ACC112 (cell line): ENCODE data around the gene SMURF2.

Experiments used
- H2AFZ ChIP-seq: fragments of 200-600 bp; sonication (generic); one replicate; pipeline ENCODE4 v1.6.0; 2017; ENCODE audit warnings: antibody characterized with exemption, low read length; ENCODE audit not compliant: unreplicated experiment
- H3K27ac ChIP-seq: fragments of 200-600 bp; sonication (generic); 2 replicates; pipeline ENCODE4 v1.5.1; 2014; ENCODE audit warnings: low read depth, mild to moderate bottlenecking, antibody characterized with exemption, low read length, moderate library complexity
- H3K27me3 ChIP-seq: fragments of 200-600 bp; sonication (generic); 2 replicates; pipeline ENCODE4 v1.6.1; 2014; ENCODE audit warnings: mild to moderate bottlenecking, antibody characterized with exemption, low read length, moderate library complexity, mixed read lengths; ENCODE audit not compliant: insufficient read depth
- H3K36me3 ChIP-seq: fragments of 200-600 bp; sonication (generic); 2 replicates; pipeline ENCODE4 v1.6.1; 2016; ENCODE audit warnings: mild to moderate bottlenecking, antibody characterized with exemption, low read length, moderate library complexity, mixed read lengths; ENCODE audit not compliant: insufficient read depth
- H3K4me1 ChIP-seq: fragments of 200-600 bp; sonication (generic); one replicate; pipeline ENCODE4 v1.6.1; 2016; ENCODE audit warnings: low read length, mixed read lengths; ENCODE audit not compliant: insufficient read depth, unreplicated experiment, control insufficient read depth
- H3K4me3 ChIP-seq: fragments of 200-600 bp; sonication (generic); 2 replicates; pipeline ENCODE4 v1.5.1; 2014; ENCODE audit warnings: mild to moderate bottlenecking, low read depth, low read length
- H3K79me2 ChIP-seq: fragments of 200-600 bp; sonication (generic); one replicate; pipeline ENCODE4 v1.6.0; 2016; ENCODE audit warnings: low read length; ENCODE audit not compliant: control insufficient read depth, unreplicated experiment, insufficient read depth

Gene SMURF2

GRCh38 chr17:64503821-64504768 lies 158.0 kb downstream of the SMURF2 start:
- Histone ChIP-seq H3K4me3 (peak overlapping the region; percentile 85), H3K27me3 (no peaks in the 10 kb centered on the region), H3K36me3 (peaks cover 64% of the 10 kb centered on the region), H3K79me2 (peaks cover 88% of the 10 kb centered on the region), H3K4me1 (peaks cover 56% of the 10 kb centered on the region), H2AFZ (no peak overlapping the region), H3K27ac (peak overlapping the region; percentile 98; the same call in 1 of the 2 replicates)

GRCh38 chr17:64503341-64503740 lies 158.8 kb downstream of the SMURF2 start:
- H3K36me3 ChIP-seq = peaks cover 69% of the 10 kb centered on the region
- peaks cover 50% of the 10 kb centered on the region for H3K4me1 ChIP-seq

GRCh38 chr17:64502809-64503208 lies 159.3 kb downstream of the SMURF2 start:
- peak overlapping the region; percentile 49 for H3K27ac ChIP-seq
- H3K4me3 ChIP-seq = peak overlapping the region; percentile 85; the same call in 1 of the 2 replicates
- peaks cover 51% of the 10 kb centered on the region for H3K4me1 ChIP-seq
- H3K36me3 ChIP-seq = peaks cover 69% of the 10 kb centered on the region
- peaks cover 75% of the 10 kb centered on the region for H3K79me2 ChIP-seq
- no peaks in the 10 kb centered on the region for H3K27me3 ChIP-seq
- no peak overlapping the region for H2AFZ ChIP-seq

More at GRCh38 chr17:64503341-64503740, 158.8 kb downstream of the SMURF2 start:
- no peak overlapping the region for H2AFZ ChIP-seq
- peak overlapping the region; percentile 49; the same call in 1 of the 2 replicates for H3K27ac ChIP-seq
- H3K27me3 ChIP-seq = no peaks in the 10 kb centered on the region
- peak overlapping the region; percentile 85 for H3K4me3 ChIP-seq
- H3K79me2 ChIP-seq = peaks cover 80% of the 10 kb centered on the region

- Histone ChIP-seq H3K27me3 (no peaks in the 10 kb centered on the region), H3K36me3 (peaks cover 69% of the 10 kb centered on the region), H3K27ac (peak overlapping the region; percentile 49), H2AFZ (no peak overlapping the region), H3K79me2 (peaks cover 67% of the 10 kb centered on the region), H3K4me3 (0 out of 2 replicates have a peak overlapping the region, but pooled peaks have one; percentile 85), H3K4me1 (peaks cover 53% of the 10 kb centered on the region)
These were observed 160.1 kb downstream of the SMURF2 start for GRCh38 chr17:64502021-64502420.

- H3K27me3 ChIP-seq = no peaks in the 10 kb centered on the region
- peak overlapping the region; percentile 49 for H3K27ac ChIP-seq
- H3K4me3 ChIP-seq = no peak overlapping the region
- peaks cover 69% of the 10 kb centered on the region for H3K36me3 ChIP-seq
- peaks cover 53% of the 10 kb centered on the region for H3K4me1 ChIP-seq
- peaks cover 70% of the 10 kb centered on the region for H3K79me2 ChIP-seq
- no peak overlapping the region for H2AFZ ChIP-seq
These were observed 161.0 kb downstream of the SMURF2 start for GRCh38 chr17:64500862-64501765.

- Histone ChIP-seq H3K4me3 (no peak overlapping the region), H3K27me3 (no peaks in the 10 kb centered on the region), H3K79me2 (peaks cover 68% of the 10 kb centered on the region), H3K36me3 (peaks cover 66% of the 10 kb centered on the region), H2AFZ (no peak overlapping the region), H3K4me1 (peaks cover 53% of the 10 kb centered on the region), H3K27ac (peak overlapping the region; percentile 31; the same call in 1 of the 2 replicates)
These were observed 161.6 kb downstream of the SMURF2 start for GRCh38 chr17:64500487-64500859.

GRCh38 chr17:64499805-64500486 lies 162.2 kb downstream of the SMURF2 start:
- peaks cover 62% of the 10 kb centered on the region for H3K79me2 ChIP-seq
- peaks cover 63% of the 10 kb centered on the region for H3K36me3 ChIP-seq
- peaks cover 53% of the 10 kb centered on the region for H3K4me1 ChIP-seq
- H2AFZ ChIP-seq = no peak overlapping the region
- H3K4me3 ChIP-seq = no peak overlapping the region
- H3K27me3 ChIP-seq = no peaks in the 10 kb centered on the region
- peak overlapping the region; percentile 31; the same call in 1 of the 2 replicates for H3K27ac ChIP-seq

GRCh38 chr17:64498308-64499203 lies 163.6 kb downstream of the SMURF2 start:
- Histone ChIP-seq H3K4me1 (peaks cover 54% of the 10 kb centered on the region), H3K27ac (peak overlapping the region; percentile 84), H3K4me3 (no peak overlapping the region), H3K79me2 (peaks cover 58% of the 10 kb centered on the region), H3K27me3 (no peaks in the 10 kb centered on the region), H2AFZ (no peak overlapping the region), H3K36me3 (peaks cover 55% of the 10 kb centered on the region)

GRCh38 chr17:64497565-64498035 lies 164.5 kb downstream of the SMURF2 start:
- Histone ChIP-seq H3K27ac (peak overlapping the region; percentile 84), H3K79me2 (peaks cover 49% of the 10 kb centered on the region), H3K4me3 (peak overlapping the region; percentile 88), H3K27me3 (no peaks in the 10 kb centered on the region), H2AFZ (no peak overlapping the region), H3K4me1 (peaks cover 44% of the 10 kb centered on the region), H3K36me3 (peaks cover 45% of the 10 kb centered on the region)
